GM19324 (cell line): ENCODE measurements around the gene MRPL23.
"Not testable (repeated sequence)": the region's sequence is repeated elsewhere in the genome, so short reads cannot be mapped to it uniquely, and the experiment has no call there.

Source experiments
- ATAC-seq: cut with Tn5 transposase; IDR thresholded peaks from one replicate; pipeline ENCODE4 v1.9.1; 2021; ENCODE audit warnings: mild to moderate bottlenecking, moderate library complexity; ENCODE audit not compliant: unreplicated experiment, low FRiP score

Gene MRPL23

GRCh38 chr11:1932681-1933080 lies 14.5 kb upstream of the MRPL23 start:
- no peak for ATAC-seq

- ATAC-seq: no peak
Observed at GRCh38 chr11:1933416-1934334, 13.5 kb upstream of the MRPL23 start.

GRCh38 chr11:1934335-1935155 lies 12.6 kb upstream of the MRPL23 start:
- no peak for ATAC-seq

GRCh38 chr11:1935156-1936071 lies 11.7 kb upstream of the MRPL23 start:
- no peak for ATAC-seq

GRCh38 chr11:1936072-1936780 lies 10.9 kb upstream of the MRPL23 start:
- ATAC-seq: no peak

GRCh38 chr11:1936781-1937615 lies 10.1 kb upstream of the MRPL23 start:
- no peak for ATAC-seq

- no peak for ATAC-seq
Observed at GRCh38 chr11:1937616-1938342, 9.4 kb upstream of the MRPL23 start.

GRCh38 chr11:1938343-1939005 lies 8.7 kb upstream of the MRPL23 start:
- no peak for ATAC-seq

- no peak for ATAC-seq
Observed at GRCh38 chr11:1939006-1939625, 8.0 kb upstream of the MRPL23 start.

GRCh38 chr11:1939788-1940187 lies 7.3 kb upstream of the MRPL23 start:
- ATAC-seq: not testable (repeated sequence)

GRCh38 chr11:1942558-1943260 lies 4.4 kb upstream of the MRPL23 start:
- no peak for ATAC-seq

GRCh38 chr11:1943576-1943975 lies 3.6 kb upstream of the MRPL23 start:
- no peak for ATAC-seq

GRCh38 chr11:1943977-1944376 lies 3.2 kb upstream of the MRPL23 start:
- no peak for ATAC-seq

GRCh38 chr11:1947592-1948237 lies 583 bp downstream of the MRPL23 start:
- no peak for ATAC-seq

GRCh38 chr11:1948389-1948788 lies 1.3 kb downstream of the MRPL23 start:
- ATAC-seq: no peak

GRCh38 chr11:1949302-1949701 lies 2.2 kb downstream of the MRPL23 start:
- no peak for ATAC-seq
